GM12878 (cell line): ENCODE results near the gene SARS1.

Experiments
- CBFB ChIP-seq: IDR thresholded peaks from 2 replicates; pipeline ENCODE4 v1.6.1; 2016; ENCODE audit warnings: antibody characterized with exemption, low read depth
- CTCF ChIP-seq, 3 experiments: IDR thresholded peaks in 2 of 3; conservative IDR thresholded peaks in 1 of 3; 2 replicates each; pipeline ENCODE4 v1.5.1; 2011; ENCODE audit warnings: low read depth in 3 of 3, low read length in 3 of 3, mild to moderate bottlenecking in 3 of 3, control low read depth in 2 of 3, moderate library complexity in 2 of 3, inconsistent platforms in 1 of 3, mixed read lengths in 1 of 3; ENCODE audit not compliant: control insufficient read depth in 2 of 3, insufficient read depth in 1 of 3; ENCODE audit errors: extremely low read depth in 1 of 3
- FOXM1 ChIP-seq: IDR thresholded peaks from 2 replicates; pipeline ENCODE4 v1.6.1; 2012; ENCODE audit warnings: low read depth, mild to moderate bottlenecking, inconsistent platforms, low read length, moderate library complexity
- KDM1A ChIP-seq: fragments of 200-600 bp; sonication (generic); IDR thresholded peaks from 2 replicates; pipeline ENCODE4 v1.6.1; 2016; ENCODE audit warnings: borderline replicate concordance

- TF ChIP-seq KDM1A (no peak), FOXM1 (no peak), CTCF (IDR thresholded peaks at IDR 0.05 in 2 of 3, conservative IDR thresholded peaks at IDR 0.05 in 1 of 3; ENCODE audit: control insufficient read depth in 2 of 3, extremely low read depth in 1 of 3, insufficient read depth in 1 of 3, low read depth in 3 of 3, low read length in 3 of 3) (no peak), CBFB (no peak)
Measured at GRCh38 chr1:109256971-109257681, 43.4 kb downstream of the SARS1 start.
